Activated CD8-positive, alpha-beta T cell treated with anti-CD3 and anti-CD28 coated beads for 36 hours (primary cell): ENCODE data around the gene SNRPB2. TPM values are rescaled to one million over a fixed set of nuclear protein-coding genes. Genes with fewer than 3 reads are reported as not detected.

Experiments
- ATAC-seq: fragments of 200-7000 bp; cut with Tn5 transposase; one replicate; pipeline ENCODE4 v1.10.0; 2021; ENCODE audit warnings: mild to moderate bottlenecking, moderate library complexity
- CTCF ChIA-PET: fragments of 350-600 bp; sonication (Branson Sonifier 250); formaldehyde crosslinking; loops from one replicate; lab custom pipeline; 2021; ENCODE audit warnings: antibody characterized with exemption; lab: Charles Lee
- POLR2A ChIA-PET: fragments of 350-600 bp; sonication (Branson Sonifier 250); formaldehyde crosslinking; loops from one replicate; lab custom pipeline; 2021; ENCODE audit warnings: antibody characterized with exemption; lab: Charles Lee
- DNase-seq: peaks from one replicate; pipeline ENCODE4 v3.0.0-alpha.2; 2020
- H3K27ac Mint-ChIP-seq: one replicate; pipeline ENCODE4 v1.8.0; 2021; ENCODE audit warnings: mild to moderate bottlenecking, mixed read lengths
- H3K27me3 Mint-ChIP-seq: one replicate; pipeline ENCODE4 v1.8.0; 2021; ENCODE audit warnings: mixed read lengths
- H3K36me3 Mint-ChIP-seq: one replicate; pipeline ENCODE4 v1.8.0; 2021; ENCODE audit warnings: low read depth, mixed read lengths
- H3K4me1 Mint-ChIP-seq: one replicate; pipeline ENCODE4 v1.8.0; 2021; ENCODE audit warnings: low read depth, mixed read lengths
- H3K4me3 Mint-ChIP-seq: one replicate; pipeline ENCODE4 v1.8.0; 2021; ENCODE audit warnings: mild to moderate bottlenecking, moderate library complexity, mixed read lengths
- H3K9me3 Mint-ChIP-seq: one replicate; pipeline ENCODE4 v1.8.0; 2021; ENCODE audit warnings: mixed read lengths
- intact Hi-C: fragments of 100-400 bp; cut with micrococcal nuclease; formaldehyde crosslinking; loops from one replicate; pipeline ENCODE4 v1.10.0; 2022
- total RNA-seq, 2 experiments: library from RNA; stranded (reverse); gene quantifications; one replicate each; pipeline ENCODE4 v1.2.3, GENCODE V29; 2021
- TF ChIP-seq, protein P1 (sequence below): fragments of 200-600 bp; IDR thresholded peaks from one replicate; pipeline ENCODE4 v1.8.0; 2022; ENCODE audit warnings: antibody characterized with exemption, mild to moderate bottlenecking

SNRPB2 gene
- total RNA-seq, 2 experiments from 2014 or later: 105 to 108 TPM

GRCh38 chr20:16710781-16711180, 19.0 kb upstream of the SNRPB2 start:
- ChIA-PET CTCF (interaction anchor here (2.9 kb wide), 1 partner anchor 51 kb away, joined by 8 read pairs; no protein-coding TSS in a partner anchor), POLR2A (interaction anchor here (1.5 kb wide), 1 partner anchor 19 kb away, joined by 4 read pairs; the partner anchor contains the start of gene SNRPB2)
- ATAC-seq: no peak
- intact Hi-C loops: no loop called here
- no peak overlapping the region for H3K27ac Mint-ChIP-seq
- H3K4me1 Mint-ChIP-seq: peaks cover 21% of the 10 kb centered on the region
- H3K4me3 Mint-ChIP-seq: no peak overlapping the region
- peaks cover 17% of the 10 kb centered on the region for H3K27me3 Mint-ChIP-seq
- DNase-seq: no peak
- no peaks in the 10 kb centered on the region for H3K9me3 Mint-ChIP-seq
- H3K36me3 Mint-ChIP-seq: no peaks in the 10 kb centered on the region
- TF ChIP-seq, protein P1, sequence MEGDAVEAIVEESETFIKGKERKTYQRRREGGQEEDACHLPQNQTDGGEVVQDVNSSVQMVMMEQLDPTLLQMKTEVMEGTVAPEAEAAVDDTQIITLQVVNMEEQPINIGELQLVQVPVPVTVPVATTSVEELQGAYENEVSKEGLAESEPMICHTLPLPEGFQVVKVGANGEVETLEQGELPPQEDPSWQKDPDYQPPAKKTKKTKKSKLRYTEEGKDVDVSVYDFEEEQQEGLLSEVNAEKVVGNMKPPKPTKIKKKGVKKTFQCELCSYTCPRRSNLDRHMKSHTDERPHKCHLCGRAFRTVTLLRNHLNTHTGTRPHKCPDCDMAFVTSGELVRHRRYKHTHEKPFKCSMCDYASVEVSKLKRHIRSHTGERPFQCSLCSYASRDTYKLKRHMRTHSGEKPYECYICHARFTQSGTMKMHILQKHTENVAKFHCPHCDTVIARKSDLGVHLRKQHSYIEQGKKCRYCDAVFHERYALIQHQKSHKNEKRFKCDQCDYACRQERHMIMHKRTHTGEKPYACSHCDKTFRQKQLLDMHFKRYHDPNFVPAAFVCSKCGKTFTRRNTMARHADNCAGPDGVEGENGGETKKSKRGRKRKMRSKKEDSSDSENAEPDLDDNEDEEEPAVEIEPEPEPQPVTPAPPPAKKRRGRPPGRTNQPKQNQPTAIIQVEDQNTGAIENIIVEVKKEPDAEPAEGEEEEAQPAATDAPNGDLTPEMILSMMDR: no peak

GRCh38 chr20:16711661-16712258, 18.1 kb upstream of the SNRPB2 start:
- no peak for DNase-seq
- H3K36me3 Mint-ChIP-seq: no peaks in the 10 kb centered on the region
- no peak for ATAC-seq
- intact Hi-C loops: no loop called here
- no peak overlapping the region for H3K4me3 Mint-ChIP-seq
- H3K9me3 Mint-ChIP-seq: no peaks in the 10 kb centered on the region
- peaks cover 13% of the 10 kb centered on the region for H3K27me3 Mint-ChIP-seq
- ChIA-PET POLR2A (no interaction called here), CTCF (no interaction called here)
- H3K4me1 Mint-ChIP-seq: peaks cover 21% of the 10 kb centered on the region
- H3K27ac Mint-ChIP-seq: no peak overlapping the region
- TF ChIP-seq, protein P1: no peak

DNA sequence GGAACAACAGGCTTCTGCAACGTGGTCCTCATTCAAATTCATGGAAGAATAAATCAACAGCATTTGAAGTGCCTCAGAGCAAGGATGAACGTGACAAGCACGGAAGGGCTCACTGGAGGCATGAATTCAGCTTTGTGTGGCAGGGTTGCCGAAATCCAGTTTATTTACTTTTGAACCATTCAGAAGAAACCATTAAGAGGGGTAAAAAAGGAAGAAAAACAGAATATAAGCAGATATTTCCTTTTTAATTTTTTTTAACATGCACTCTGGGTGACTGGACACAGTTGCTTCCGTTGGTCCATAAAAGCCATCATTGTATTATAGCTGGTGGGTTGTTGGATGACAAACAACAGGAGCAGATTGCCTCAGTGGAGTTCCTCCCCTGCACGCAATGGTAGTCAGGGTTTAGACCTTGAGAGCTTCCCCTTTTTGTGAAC, 17.3 kb upstream of the SNRPB2 start:
- no peaks in the 10 kb centered on the region for H3K9me3 Mint-ChIP-seq
- CTCF ChIA-PET: interaction anchor here (0.9 kb wide), 1 partner anchor 48 kb away, joined by 3 read pairs; no protein-coding TSS in a partner anchor
- ATAC-seq: no peak

DNA sequence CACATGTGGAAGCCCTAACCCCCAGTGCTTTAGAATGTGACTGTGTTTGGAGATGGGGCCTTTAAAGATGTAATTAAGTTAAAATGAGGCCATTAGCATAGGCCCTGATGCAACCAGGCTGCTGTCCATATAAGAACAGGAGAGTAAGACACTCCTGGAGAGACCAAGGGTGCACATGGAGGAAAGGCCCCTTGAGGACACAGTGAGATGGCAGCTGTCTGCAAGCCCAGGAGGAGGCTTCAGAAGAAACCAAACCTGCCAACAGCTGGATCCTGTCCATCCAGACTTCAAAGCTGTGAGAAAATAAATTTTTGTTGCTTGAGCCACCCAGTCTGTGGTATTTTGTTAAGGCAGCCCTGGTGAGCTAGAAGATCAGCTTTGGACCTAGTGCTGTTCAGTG, 16.8 kb upstream of the SNRPB2 start:
- H3K27ac Mint-ChIP-seq: no peak overlapping the region
- peaks cover 12% of the 10 kb centered on the region for H3K27me3 Mint-ChIP-seq
- DNase-seq (no peak), ATAC-seq (no peak)
- H3K9me3 Mint-ChIP-seq: no peaks in the 10 kb centered on the region
- H3K36me3 Mint-ChIP-seq: no peaks in the 10 kb centered on the region
- intact Hi-C loops: no loop called here
- POLR2A ChIA-PET: no interaction called here
- CTCF ChIA-PET: interaction anchor here (0.9 kb wide), 1 partner anchor 48 kb away, joined by 3 read pairs; no protein-coding TSS in a partner anchor
- no peak overlapping the region for H3K4me3 Mint-ChIP-seq
- TF ChIP-seq, protein P1: no peak
- H3K4me1 Mint-ChIP-seq: peaks cover 15% of the 10 kb centered on the region

More for the DNA sequence above, 17.3 kb upstream of the SNRPB2 start:
- H3K27ac Mint-ChIP-seq: no peak overlapping the region
- no peak for DNase-seq
- peaks cover 12% of the 10 kb centered on the region for H3K27me3 Mint-ChIP-seq
- POLR2A ChIA-PET: no interaction called here
- H3K4me1 Mint-ChIP-seq: peaks cover 20% of the 10 kb centered on the region
- no peak overlapping the region for H3K4me3 Mint-ChIP-seq
- TF ChIP-seq, protein P1: no peak
- intact Hi-C loops: no loop called here
- H3K36me3 Mint-ChIP-seq: no peaks in the 10 kb centered on the region

GRCh38 chr20:16714242-16714641, 15.6 kb upstream of the SNRPB2 start:
- DNase-seq (no peak), ATAC-seq (no peak)
- CTCF ChIA-PET: no interaction called here
- TF ChIP-seq, protein P1: no peak
- Mint-ChIP-seq H3K27ac (no peak overlapping the region), H3K36me3 (no peaks in the 10 kb centered on the region), H3K4me3 (no peak overlapping the region), H3K9me3 (no peaks in the 10 kb centered on the region), H3K27me3 (peaks cover 12% of the 10 kb centered on the region), H3K4me1 (peaks cover 3% of the 10 kb centered on the region)
- intact Hi-C loops: no loop called here
- POLR2A ChIA-PET: interaction anchor here (1.2 kb wide), 1 partner anchor 16 kb away, joined by 5 read pairs; the partner anchor contains the start of gene SNRPB2
